Measurements from ENCODE around the gene ZC3H7B. TPM values are rescaled to one million over a fixed set of nuclear protein-coding genes. Genes with fewer than 3 reads are reported as not detected.

The ZC3H7B gene
- total RNA-seq, 2 experiments from 2014 or later = 49.0 to 51.3 TPM

DNA sequence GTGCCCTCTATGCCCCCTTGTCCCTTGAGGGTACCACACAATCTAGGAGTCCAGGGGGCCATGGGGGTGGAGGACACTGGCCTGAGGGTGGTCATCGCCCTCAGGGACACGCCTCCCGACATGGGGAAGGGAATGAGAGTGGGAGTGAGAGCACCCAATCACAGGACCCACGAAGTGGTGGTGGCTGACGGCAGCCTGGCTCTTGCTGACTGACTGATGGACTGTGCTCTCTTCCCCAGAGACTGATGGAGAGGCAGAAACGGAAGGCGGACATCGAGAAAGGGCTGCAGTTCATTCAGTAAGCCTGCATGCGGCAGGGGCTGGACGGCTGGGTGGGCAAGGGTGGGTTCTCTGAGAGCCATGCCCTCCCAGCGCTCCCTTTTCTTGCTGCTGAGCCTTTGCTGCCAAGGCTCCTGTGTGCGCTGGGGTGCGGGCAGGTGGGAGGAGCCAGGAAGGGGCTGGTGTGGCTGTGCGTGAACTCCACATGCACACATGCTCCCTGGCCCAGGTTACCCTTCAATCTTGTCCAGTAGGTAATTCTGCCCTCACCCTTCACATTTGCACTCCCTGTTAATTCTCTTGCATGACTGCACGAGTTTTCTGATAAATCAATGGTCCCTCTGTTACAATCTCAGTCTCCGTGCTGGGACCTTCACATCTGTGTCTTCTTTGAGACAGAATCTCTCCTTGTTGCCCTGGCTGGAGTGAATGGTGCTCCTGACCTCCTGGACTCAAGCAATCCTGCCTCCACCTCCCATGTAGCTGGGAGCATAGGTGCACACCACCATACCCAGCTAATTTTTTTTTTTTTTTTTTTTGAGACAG lies 19.3 kb downstream of the ZC3H7B start:
- Mint-ChIP-seq H3K4me1 (peaks cover 3% of the 10 kb centered on the region), H3K4me3 (no peak overlapping the region), H3K27ac (no peak overlapping the region), H3K9me3 (no peaks in the 10 kb centered on the region), H3K36me3 (peaks cover 7% of the 10 kb centered on the region), H3K27me3 (no peaks in the 10 kb centered on the region)
- ATAC-seq (ENCODE audit: low read depth) (no peak), DNase-seq (no peak)
- POLR2A ChIA-PET = no interaction called here

DNA sequence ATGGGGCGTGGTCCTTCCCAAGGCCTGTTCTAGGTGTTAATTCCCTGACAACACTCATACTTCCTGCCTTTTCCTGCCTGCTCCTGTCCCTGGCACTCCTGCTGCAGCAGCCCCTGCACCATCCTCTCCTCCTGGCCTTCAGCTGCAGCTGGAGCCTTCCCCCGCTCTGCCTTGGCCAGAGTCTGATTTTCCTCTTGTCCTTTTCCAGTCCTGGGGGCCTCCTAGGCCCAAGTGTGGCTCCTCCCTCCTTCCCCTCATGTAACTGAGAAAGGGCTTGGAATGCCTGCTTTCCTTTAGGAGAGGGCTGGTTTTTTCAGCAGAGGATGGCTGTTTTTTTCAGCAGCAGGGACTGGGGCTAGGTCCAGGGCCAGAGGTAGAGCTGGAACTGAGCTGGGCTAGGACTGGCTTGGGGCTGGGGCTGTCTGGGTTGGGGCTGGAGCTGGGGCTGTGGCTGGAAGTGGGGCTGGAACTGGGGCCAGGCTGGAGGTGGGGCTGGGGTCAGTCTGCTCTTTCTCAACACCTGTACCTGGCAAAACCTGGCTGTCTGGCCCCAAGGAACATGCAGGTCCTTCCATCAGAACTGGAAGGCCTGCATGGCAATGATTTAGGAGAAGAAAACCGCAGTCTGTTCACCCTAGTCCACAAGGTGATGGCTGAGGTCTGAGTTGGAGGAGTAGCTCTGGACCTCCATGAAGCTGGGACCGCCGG lies 23.6 kb downstream of the ZC3H7B start:
- Mint-ChIP-seq H3K4me3 (no peak overlapping the region), H3K36me3 (peaks cover 12% of the 10 kb centered on the region), H3K9me3 (no peaks in the 10 kb centered on the region), H3K27ac (no peak overlapping the region), H3K4me1 (peaks cover 2% of the 10 kb centered on the region), H3K27me3 (no peaks in the 10 kb centered on the region)
- POLR2A ChIA-PET = interaction anchor here (0.6 kb wide), 1 partner anchor 213 kb away, joined by 3 read pairs; no protein-coding TSS in a partner anchor
- ATAC-seq (ENCODE audit: low read depth) = no peak
- no peak for DNase-seq

DNA sequence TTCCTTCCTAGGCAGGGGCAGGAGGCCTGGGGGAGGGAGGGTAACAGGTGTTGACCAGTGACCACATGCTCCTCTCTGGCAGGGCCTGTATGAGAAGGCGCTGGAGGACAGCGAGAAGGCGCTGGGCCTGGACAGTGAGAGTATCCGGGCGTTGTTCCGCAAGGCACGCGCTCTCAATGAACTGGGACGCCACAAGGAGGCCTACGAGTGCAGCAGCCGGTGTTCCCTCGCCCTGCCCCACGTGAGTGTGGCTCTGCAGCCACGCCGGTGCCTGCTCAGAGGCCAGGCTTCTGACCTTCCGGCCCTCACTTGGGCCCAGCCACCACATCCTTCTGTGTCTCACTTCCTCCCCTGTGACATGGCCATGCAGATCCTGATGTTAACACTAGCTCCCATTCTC lies 25.8 kb downstream of the ZC3H7B start:
- POLR2A ChIA-PET = no interaction called here
- no peak overlapping the region for H3K4me3 Mint-ChIP-seq
- ATAC-seq (ENCODE audit: low read depth) (no peak), DNase-seq (no peak)
- peaks cover 8% of the 10 kb centered on the region for H3K36me3 Mint-ChIP-seq
- no peaks in the 10 kb centered on the region for H3K27me3 Mint-ChIP-seq
- H3K4me1 Mint-ChIP-seq = peaks cover 2% of the 10 kb centered on the region
- H3K9me3 Mint-ChIP-seq = no peaks in the 10 kb centered on the region
- H3K27ac Mint-ChIP-seq = no peak overlapping the region

DNA sequence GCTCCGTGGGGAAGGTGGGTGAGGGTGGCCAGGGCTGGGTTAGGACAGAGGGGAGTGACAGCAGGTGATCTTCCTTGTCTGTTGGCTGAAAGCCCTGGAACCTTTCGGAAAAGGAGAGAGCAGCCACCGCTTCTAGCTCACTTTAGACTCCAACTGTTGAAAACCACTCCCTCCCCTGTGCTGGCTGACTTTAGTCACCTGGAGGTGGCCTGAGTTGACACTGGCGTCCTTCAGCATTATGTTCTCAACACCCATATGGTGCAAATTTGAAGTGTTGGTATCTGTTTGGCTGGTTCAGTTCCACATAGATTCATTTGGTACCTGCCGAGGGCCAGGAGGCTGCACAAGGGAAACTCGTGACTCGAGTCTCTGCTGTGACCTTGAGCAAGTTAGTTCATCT lies 28.8 kb downstream of the ZC3H7B start:
- Mint-ChIP-seq H3K36me3 (peaks cover 13% of the 10 kb centered on the region), H3K9me3 (no peaks in the 10 kb centered on the region), H3K27me3 (no peaks in the 10 kb centered on the region), H3K4me1 (peaks cover 2% of the 10 kb centered on the region), H3K27ac (no peak overlapping the region), H3K4me3 (no peak overlapping the region)
- DNase-seq = no peak
- POLR2A ChIA-PET = no interaction called here
- no peak for ATAC-seq (ENCODE audit: low read depth)

DNA sequence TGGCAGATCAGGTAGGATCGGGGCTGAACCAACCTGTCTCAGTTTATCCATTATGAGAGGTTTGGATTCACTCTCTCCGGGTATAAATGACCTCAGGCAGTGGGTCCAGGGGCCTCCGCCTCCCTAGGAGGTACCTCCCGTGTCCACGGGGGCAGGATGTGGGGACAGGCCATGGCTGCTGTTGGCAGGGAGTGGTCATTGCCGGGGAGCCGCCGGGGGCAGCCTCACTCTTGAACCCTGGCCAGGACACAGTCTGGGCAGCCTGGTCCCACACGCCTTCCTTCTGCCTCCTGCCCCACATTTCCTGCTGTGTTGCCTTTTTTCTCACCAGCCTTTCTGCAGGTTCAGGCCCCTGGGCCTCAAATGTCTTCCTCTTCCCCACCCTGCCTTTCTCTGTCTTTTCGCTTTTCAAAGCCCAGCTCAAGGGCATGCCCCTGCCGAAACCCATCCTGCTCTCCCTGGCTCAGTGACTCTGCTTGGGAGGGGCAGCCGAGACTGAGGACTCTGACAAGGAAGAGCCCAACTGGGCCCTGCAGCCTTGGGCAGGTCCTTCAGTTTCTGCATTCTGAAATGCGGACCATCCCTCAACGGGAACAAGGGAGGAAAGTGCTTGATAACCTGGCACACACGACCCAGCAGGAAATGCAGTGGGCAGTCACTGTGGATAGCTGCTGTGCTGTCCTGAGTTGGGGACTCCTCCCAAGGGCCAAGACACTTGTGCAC lies 31.1 kb downstream of the ZC3H7B start:
- DNase-seq (no peak), ATAC-seq (ENCODE audit: low read depth) (no peak)
- Mint-ChIP-seq H3K9me3 (no peaks in the 10 kb centered on the region), H3K4me3 (no peak overlapping the region), H3K36me3 (peaks cover 11% of the 10 kb centered on the region), H3K27me3 (no peaks in the 10 kb centered on the region), H3K4me1 (peaks cover 9% of the 10 kb centered on the region), H3K27ac (no peak overlapping the region)
- POLR2A ChIA-PET = no interaction called here

DNA sequence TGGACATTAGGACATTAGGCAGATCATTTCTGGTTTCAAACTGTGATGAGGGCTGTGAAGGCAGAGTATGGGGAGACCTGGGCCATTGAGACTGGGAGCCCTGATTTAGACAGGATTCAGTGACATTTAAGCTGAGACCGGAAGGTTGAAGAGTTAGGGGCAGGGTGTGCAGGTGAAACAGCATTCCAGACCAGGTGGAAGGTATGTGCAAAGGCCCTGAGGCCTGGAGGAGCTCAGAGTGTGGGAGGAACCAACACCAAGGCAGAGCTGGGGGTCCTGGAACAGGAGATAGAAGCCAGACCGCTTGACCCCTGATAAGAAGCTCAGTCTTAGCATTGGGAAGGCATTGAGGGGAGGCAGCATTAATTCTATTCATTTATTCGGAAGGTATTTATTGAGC lies 32.5 kb downstream of the ZC3H7B start:
- Mint-ChIP-seq H3K4me3 (no peak overlapping the region), H3K36me3 (peaks cover 10% of the 10 kb centered on the region), H3K9me3 (no peaks in the 10 kb centered on the region), H3K27me3 (no peaks in the 10 kb centered on the region), H3K4me1 (peaks cover 9% of the 10 kb centered on the region), H3K27ac (no peak overlapping the region)
- no peak for DNase-seq
- ATAC-seq (ENCODE audit: low read depth) = no peak
- POLR2A ChIA-PET = no interaction called here

DNA sequence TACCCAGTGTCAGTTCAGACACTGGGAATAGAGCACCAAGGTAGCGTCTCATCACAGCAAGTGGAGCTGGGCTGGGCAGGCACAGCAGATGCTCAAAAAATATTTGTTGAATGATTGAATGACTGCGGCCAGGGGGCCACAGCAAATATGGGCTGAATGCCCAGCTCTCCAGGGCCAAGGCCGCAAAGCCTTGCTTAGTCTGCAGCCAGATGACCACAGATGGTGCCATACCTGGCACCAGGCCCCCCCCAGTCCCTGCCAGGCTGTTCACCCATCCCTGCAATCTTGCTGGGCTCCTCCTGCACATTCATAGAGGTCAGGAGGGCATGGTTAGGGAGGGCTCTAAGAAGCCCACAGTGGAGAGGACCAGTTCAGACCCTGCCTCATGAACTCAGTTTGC lies 32.9 kb downstream of the ZC3H7B start:
- peaks cover 9% of the 10 kb centered on the region for H3K4me1 Mint-ChIP-seq
- no peaks in the 10 kb centered on the region for H3K9me3 Mint-ChIP-seq
- peaks cover 10% of the 10 kb centered on the region for H3K36me3 Mint-ChIP-seq
- DNase-seq (no peak), ATAC-seq (ENCODE audit: low read depth) (no peak)
- POLR2A ChIA-PET = no interaction called here
- no peaks in the 10 kb centered on the region for H3K27me3 Mint-ChIP-seq
- no peak overlapping the region for H3K4me3 Mint-ChIP-seq
- H3K27ac Mint-ChIP-seq = no peak overlapping the region

DNA sequence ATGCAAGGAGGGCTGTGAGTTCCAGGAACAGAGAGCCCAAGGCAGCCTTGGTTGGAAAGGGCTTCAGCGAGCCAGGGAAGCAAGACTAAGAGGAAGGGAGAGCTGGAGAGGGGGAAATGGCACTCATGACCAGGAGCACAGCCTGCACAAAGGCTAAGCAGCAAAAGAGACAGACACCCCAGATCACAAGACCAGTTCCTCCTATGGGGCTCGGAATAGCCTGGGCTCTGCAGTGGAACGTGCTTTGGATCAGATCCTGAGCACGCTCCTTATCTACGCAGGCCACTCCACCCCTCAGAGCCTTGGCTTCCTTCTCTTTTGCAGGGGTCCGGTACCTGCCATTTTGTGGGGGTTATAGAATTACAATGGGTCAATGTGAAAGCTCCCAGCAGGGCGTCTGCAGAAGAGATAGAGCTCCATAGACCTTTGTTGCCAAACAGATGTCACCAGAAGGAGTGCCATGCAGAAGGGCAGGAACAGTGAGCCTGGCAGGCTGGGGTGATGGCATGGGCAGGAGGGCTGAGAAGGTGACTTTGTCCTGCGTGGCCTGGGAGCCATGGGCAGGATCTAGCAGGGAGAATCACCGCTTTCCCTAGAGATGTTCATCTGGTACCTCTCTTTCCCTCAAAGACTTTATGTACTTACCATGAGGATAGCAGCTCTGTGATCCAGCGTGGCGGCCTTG lies 33.8 kb downstream of the ZC3H7B start:
- Mint-ChIP-seq H3K27me3 (no peaks in the 10 kb centered on the region), H3K27ac (no peak overlapping the region), H3K36me3 (peaks cover 8% of the 10 kb centered on the region), H3K4me1 (peaks cover 9% of the 10 kb centered on the region), H3K9me3 (no peaks in the 10 kb centered on the region), H3K4me3 (no peak overlapping the region)
- ATAC-seq (ENCODE audit: low read depth) = no peak
- POLR2A ChIA-PET = interaction anchor here (1.1 kb wide), 1 partner anchor 49 kb away, joined by 3 read pairs; the partner anchor contains the start of gene RANGAP1
- no peak for DNase-seq

DNA sequence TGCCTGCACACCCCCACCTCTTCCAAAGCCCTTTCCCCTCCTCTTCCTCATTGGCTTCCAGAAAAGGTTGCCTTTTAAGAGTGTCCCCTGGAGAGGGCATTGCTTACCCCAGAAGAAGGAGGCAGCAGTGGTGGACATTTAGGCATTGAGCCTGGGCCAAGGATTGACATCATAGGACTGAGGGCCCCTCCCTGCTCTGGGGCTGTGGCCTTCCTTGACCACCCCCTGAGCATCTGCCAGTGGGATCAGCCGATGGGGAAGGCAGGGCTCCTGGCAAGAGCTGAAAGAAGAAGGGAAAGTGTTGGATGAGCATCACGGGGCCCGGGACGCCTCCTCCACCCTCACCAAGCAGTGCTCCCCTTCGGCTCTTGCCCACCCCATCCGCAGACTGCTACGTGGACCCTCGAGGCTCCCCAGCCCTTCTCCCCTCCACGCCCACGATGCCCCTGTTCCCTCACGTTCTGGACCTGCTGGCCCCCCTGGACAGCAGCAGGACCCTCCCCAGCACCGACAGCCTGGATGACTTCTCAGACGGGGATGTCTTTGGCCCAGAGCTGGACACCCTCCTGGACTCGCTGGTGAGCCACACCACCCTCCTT lies 37.4 kb downstream of the ZC3H7B start:
- H3K27me3 Mint-ChIP-seq = no peaks in the 10 kb centered on the region
- no peaks in the 10 kb centered on the region for H3K9me3 Mint-ChIP-seq
- POLR2A ChIA-PET = interaction anchor here (0.6 kb wide), 1 partner anchor 10 kb away, joined by 3 read pairs; no protein-coding TSS in a partner anchor
- peaks cover 4% of the 10 kb centered on the region for H3K36me3 Mint-ChIP-seq
- peaks cover 11% of the 10 kb centered on the region for H3K4me1 Mint-ChIP-seq
- ATAC-seq (ENCODE audit: low read depth) = no peak
- H3K27ac Mint-ChIP-seq = peak overlapping the region; percentile 64
- no peak for DNase-seq
- no peak overlapping the region for H3K4me3 Mint-ChIP-seq

DNA sequence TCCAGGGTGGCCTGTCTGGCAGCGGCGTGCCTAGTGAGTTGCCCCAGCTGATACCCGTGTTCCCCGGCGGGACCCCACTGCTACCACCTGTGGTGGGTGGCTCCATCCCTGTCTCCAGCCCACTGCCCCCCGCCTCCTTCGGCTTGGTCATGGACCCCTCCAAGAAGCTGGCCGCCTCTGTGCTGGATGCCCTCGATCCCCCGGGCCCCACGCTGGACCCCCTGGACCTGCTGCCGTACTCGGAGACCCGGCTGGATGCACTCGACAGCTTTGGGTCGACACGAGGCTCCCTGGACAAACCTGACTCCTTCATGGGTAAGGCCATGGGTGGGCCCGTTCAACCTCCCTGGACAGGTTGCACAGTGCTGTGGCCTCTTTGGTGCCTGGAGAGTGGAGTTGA lies 38.5 kb downstream of the ZC3H7B start:
- ATAC-seq (ENCODE audit: low read depth) (no peak), DNase-seq (no peak)
- H3K27ac Mint-ChIP-seq = no peak overlapping the region
- no peak overlapping the region for H3K4me3 Mint-ChIP-seq
- POLR2A ChIA-PET = interaction anchor here (0.6 kb wide), 1 partner anchor 9 kb away, joined by 3 read pairs; no protein-coding TSS in a partner anchor
- H3K4me1 Mint-ChIP-seq = peaks cover 11% of the 10 kb centered on the region
- H3K9me3 Mint-ChIP-seq = no peaks in the 10 kb centered on the region
- no peaks in the 10 kb centered on the region for H3K27me3 Mint-ChIP-seq
- peaks cover 5% of the 10 kb centered on the region for H3K36me3 Mint-ChIP-seq

DNA sequence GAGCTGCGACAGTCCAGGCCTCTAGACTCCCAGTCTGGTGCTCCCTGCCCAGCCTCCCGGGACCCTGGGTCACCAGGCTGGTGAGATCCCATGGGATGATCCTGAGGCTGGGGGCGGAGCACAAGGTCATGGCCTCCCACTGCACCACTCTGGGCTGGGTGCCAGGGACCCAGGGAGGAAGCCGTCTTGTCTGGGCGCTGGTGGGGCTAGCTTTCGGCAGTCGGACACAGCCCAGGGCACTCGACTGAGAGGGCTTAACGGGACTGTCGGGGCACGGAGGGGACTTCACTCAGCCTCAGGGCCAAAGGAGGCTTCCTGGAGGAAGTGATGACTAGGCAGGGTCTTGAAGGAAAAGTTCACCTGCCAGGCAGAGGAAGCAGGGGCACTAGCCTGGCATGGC lies 39.0 kb downstream of the ZC3H7B start:
- ATAC-seq (ENCODE audit: low read depth) (no peak), DNase-seq (no peak)
- no peaks in the 10 kb centered on the region for H3K9me3 Mint-ChIP-seq
- H3K27ac Mint-ChIP-seq = no peak overlapping the region
- H3K4me3 Mint-ChIP-seq = no peak overlapping the region
- peaks cover 9% of the 10 kb centered on the region for H3K36me3 Mint-ChIP-seq
- POLR2A ChIA-PET = no interaction called here
- peaks cover 11% of the 10 kb centered on the region for H3K4me1 Mint-ChIP-seq
- no peaks in the 10 kb centered on the region for H3K27me3 Mint-ChIP-seq

DNA sequence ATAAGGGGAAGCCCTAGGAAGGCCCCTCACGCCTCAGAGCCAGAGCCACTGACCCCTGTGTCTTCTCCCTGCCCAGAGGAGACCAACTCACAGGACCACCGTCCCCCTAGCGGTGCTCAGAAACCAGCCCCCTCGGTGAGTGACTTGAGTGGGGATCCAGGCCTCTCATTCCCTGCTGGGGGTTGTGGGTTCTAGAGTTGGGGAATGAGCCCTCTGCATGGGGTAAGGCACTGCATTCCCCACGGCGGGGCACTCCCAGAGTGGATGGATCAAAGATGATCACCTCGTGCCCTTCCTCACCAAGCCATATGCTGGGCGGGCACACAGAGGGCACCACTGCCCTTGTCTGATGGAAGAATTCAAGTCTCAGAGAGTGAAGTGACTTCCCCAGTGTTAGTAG lies 39.7 kb downstream of the ZC3H7B start:
- POLR2A ChIA-PET = no interaction called here
- Mint-ChIP-seq H3K27me3 (no peaks in the 10 kb centered on the region), H3K27ac (no peak overlapping the region), H3K36me3 (peaks cover 6% of the 10 kb centered on the region), H3K9me3 (no peaks in the 10 kb centered on the region), H3K4me1 (peaks cover 7% of the 10 kb centered on the region), H3K4me3 (no peak overlapping the region)
- ATAC-seq (ENCODE audit: low read depth) (no peak), DNase-seq (no peak)

DNA sequence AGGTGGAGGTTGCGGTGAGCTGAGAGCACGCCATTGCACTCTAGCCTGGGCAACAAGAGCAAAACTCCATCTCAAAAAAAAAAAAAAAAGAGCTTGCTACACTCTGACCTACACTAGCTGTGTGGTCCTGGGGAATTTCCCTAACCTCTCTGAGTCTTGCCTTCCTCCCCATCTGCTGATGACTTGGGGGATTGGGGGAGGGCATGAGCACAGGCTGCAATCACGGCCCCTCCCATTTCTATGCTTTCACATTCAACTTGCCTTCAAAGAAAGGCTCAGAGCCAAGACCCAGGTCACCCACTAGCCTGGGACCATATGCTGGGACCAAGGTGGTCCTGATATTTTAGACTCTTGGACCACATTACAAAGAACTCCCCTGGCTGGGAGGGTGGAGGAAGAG lies 40.7 kb downstream of the ZC3H7B start:
- Mint-ChIP-seq H3K27ac (no peak overlapping the region), H3K4me3 (no peak overlapping the region), H3K27me3 (no peaks in the 10 kb centered on the region), H3K36me3 (peaks cover 6% of the 10 kb centered on the region), H3K9me3 (no peaks in the 10 kb centered on the region), H3K4me1 (peaks cover 4% of the 10 kb centered on the region)
- peak; percentile 72 for ATAC-seq (ENCODE audit: low read depth)
- POLR2A ChIA-PET = no interaction called here
- DNase-seq = no peak

Data from activated naive CD8-positive, alpha-beta T cell treated with anti-CD3 and anti-CD28 coated beads, Interleukin-2, amount 10 ng/mL, durations not matched to agents 7 days and 5 days (primary cell).